Activated CD4-positive, CD25-positive, alpha-beta regulatory T cell (primary cell): Measurements from ENCODE around the gene TMEM92.

Experiments used
- DNase-seq, 4 experiments: peaks; one replicate each; lab custom pipeline; 2025; lab: John Stamatoyannopoulos, UW

TMEM92 gene

GRCh38 chr17:50328363-50329325 lies 54.4 kb downstream of the TMEM92 start:
- DNase-seq, result no peak

DNA sequence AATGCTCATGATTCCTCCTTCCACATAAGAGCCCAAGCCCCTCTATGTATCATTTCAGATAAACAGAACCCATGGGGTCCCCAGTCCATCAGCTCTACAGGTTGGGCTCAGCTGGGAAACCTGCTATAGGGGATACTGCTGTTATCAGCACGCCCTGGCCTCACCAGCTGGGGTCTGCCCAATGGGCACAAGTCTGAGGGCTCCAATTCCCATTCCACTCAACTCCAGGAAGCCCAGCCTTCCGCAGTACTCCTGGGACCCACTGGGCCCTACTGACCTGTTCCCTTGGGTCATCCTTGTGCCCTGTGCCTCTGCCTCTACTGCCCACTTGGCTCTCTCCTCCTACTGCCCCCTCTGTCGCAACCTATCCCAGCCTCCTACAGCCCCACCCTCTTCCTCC lies 55.5 kb downstream of the TMEM92 start:
- no peak for DNase-seq

GRCh38 chr17:50330151-50330775 lies 56.0 kb downstream of the TMEM92 start:
- no peak for DNase-seq
